LoVo (cell line): ENCODE data around the gene ZEB1.
"Not testable (repeated sequence)": the region's sequence is repeated elsewhere in the genome, so short reads cannot be mapped to it uniquely, and the experiment has no call there.

Experiments
- DNase-seq: peaks from one replicate; pipeline ENCODE4 v3.0.0-alpha.2; 2016; ENCODE audit warnings: low spot score

The ZEB1 gene

GRCh38 chr10:31426401-31426800 lies 107.4 kb downstream of the ZEB1 start:
- DNase-seq, result no peak

GRCh38 chr10:31427334-31427733 lies 108.3 kb downstream of the ZEB1 start:
- not testable (repeated sequence) for DNase-seq

- not testable (repeated sequence) for DNase-seq
Measured at GRCh38 chr10:31428499-31428898, 109.5 kb downstream of the ZEB1 start.

- DNase-seq, result no peak
Measured at GRCh38 chr10:31431021-31431420, 112.0 kb downstream of the ZEB1 start.

GRCh38 chr10:31437959-31438358 lies 118.9 kb downstream of the ZEB1 start:
- no peak for DNase-seq

GRCh38 chr10:31451766-31452165 lies 132.8 kb downstream of the ZEB1 start:
- no peak for DNase-seq

- no peak for DNase-seq
Measured at GRCh38 chr10:31456468-31456867, 137.5 kb downstream of the ZEB1 start.

- DNase-seq, result no peak
Measured at GRCh38 chr10:31457858-31458257, 138.8 kb downstream of the ZEB1 start.

- no peak for DNase-seq
Measured at GRCh38 chr10:31458974-31459373, 140.0 kb downstream of the ZEB1 start.

- DNase-seq, result no peak
Measured at GRCh38 chr10:31460242-31460641, 141.2 kb downstream of the ZEB1 start.

- DNase-seq, result no peak
Measured at GRCh38 chr10:31464552-31464951, 145.5 kb downstream of the ZEB1 start.

GRCh38 chr10:31466313-31466712 lies 147.3 kb downstream of the ZEB1 start:
- DNase-seq, result no peak

- DNase-seq, result no peak
Measured at GRCh38 chr10:31467791-31468535, 148.9 kb downstream of the ZEB1 start.

- DNase-seq, result no peak
Measured at GRCh38 chr10:31468536-31468859, 149.5 kb downstream of the ZEB1 start.

- no peak for DNase-seq
Measured at GRCh38 chr10:31475519-31475918, 156.5 kb downstream of the ZEB1 start.

- no peak for DNase-seq
Measured at GRCh38 chr10:31476088-31476487, 157.1 kb downstream of the ZEB1 start.

GRCh38 chr10:31477584-31477983 lies 158.6 kb downstream of the ZEB1 start:
- DNase-seq, result no peak

- DNase-seq, result no peak
Measured at GRCh38 chr10:31479752-31480151, 160.7 kb downstream of the ZEB1 start.

GRCh38 chr10:31483546-31483945 lies 164.5 kb downstream of the ZEB1 start:
- no peak for DNase-seq

- DNase-seq, result no peak
Measured at GRCh38 chr10:31484431-31485135, 165.6 kb downstream of the ZEB1 start.

- peak; percentile 26 for DNase-seq
Measured at GRCh38 chr10:31490858-31491504, 172.0 kb downstream of the ZEB1 start.

GRCh38 chr10:31507427-31507826 lies 188.4 kb downstream of the ZEB1 start:
- DNase-seq, result no peak

GRCh38 chr10:31508234-31508633 lies 189.2 kb downstream of the ZEB1 start:
- no peak for DNase-seq
